HEK293T (cell line): Measurements from ENCODE around the gene GALNS.

ENCODE experiments used
- CTCF ChIA-PET: fragments of 350-600 bp; formaldehyde crosslinking; extraction: SDS; loops from one replicate; lab custom pipeline; 2021; ENCODE audit warnings: antibody characterized with exemption, inconsistent platforms; lab: Yijun Ruan, JAX
- POLR2A ChIA-PET: fragments of 350-600 bp; formaldehyde crosslinking; extraction: SDS; loops from one replicate; lab custom pipeline; 2020; ENCODE audit warnings: antibody characterized with exemption, inconsistent platforms; lab: Yijun Ruan, JAX
- DNase-seq: peaks from one replicate; pipeline ENCODE4 v3.0.0; 2012; ENCODE audit warnings: mixed read lengths; ENCODE audit errors: extremely low spot score
- ARNT ChIP-seq: fragments of 450-650 bp; IDR thresholded peaks from 2 replicates; pipeline ENCODE4 v1.6.1; 2017; ENCODE audit warnings: mild to moderate bottlenecking
- BHLHE40 ChIP-seq: fragments of 450-650 bp; IDR thresholded peaks from 2 replicates; pipeline ENCODE4 v1.6.1; 2016; ENCODE audit warnings: mild to moderate bottlenecking, moderate library complexity, borderline replicate concordance
- CTBP1 ChIP-seq: fragments of 450-650 bp; IDR thresholded peaks from 2 replicates; pipeline ENCODE4 v1.6.1; 2016; ENCODE audit warnings: borderline replicate concordance
- ELF4 ChIP-seq: fragments of 450-650 bp; IDR thresholded peaks from 2 replicates; pipeline ENCODE4 v1.6.1; 2017; ENCODE audit warnings: antibody characterized with exemption
- FOXA1 ChIP-seq: fragments of 450-650 bp; IDR thresholded peaks from 2 replicates; pipeline ENCODE4 v1.6.1; 2016; ENCODE audit warnings: mild to moderate bottlenecking
- FOXK2 ChIP-seq: fragments of 450-650 bp; IDR thresholded peaks from 2 replicates; pipeline ENCODE4 v1.6.1; 2016; ENCODE audit warnings: mild to moderate bottlenecking
- FOXM1 ChIP-seq: fragments of 450-650 bp; IDR thresholded peaks from 2 replicates; pipeline ENCODE4 v1.6.1; 2017; ENCODE audit warnings: mild to moderate bottlenecking, borderline replicate concordance
- HDGF ChIP-seq: fragments of 450-650 bp; IDR thresholded peaks from 2 replicates; pipeline ENCODE4 v1.6.1; 2017; ENCODE audit warnings: antibody characterized with exemption, borderline replicate concordance
- L3MBTL2 ChIP-seq: fragments of 450-650 bp; conservative IDR thresholded peaks from 2 replicates; pipeline ENCODE4 v1.6.1; 2016; ENCODE audit warnings: mild to moderate bottlenecking
- LEF1 ChIP-seq: fragments of 450-650 bp; IDR thresholded peaks from 2 replicates; pipeline ENCODE4 v1.6.1; 2017; ENCODE audit warnings: mild to moderate bottlenecking, borderline replicate concordance
- NFRKB ChIP-seq: fragments of 450-650 bp; IDR thresholded peaks from 2 replicates; pipeline ENCODE4 v1.6.1; 2016; ENCODE audit warnings: mild to moderate bottlenecking, moderate library complexity
- SP1 ChIP-seq: fragments of 450-650 bp; IDR thresholded peaks from 2 replicates; pipeline ENCODE4 v1.6.1; 2017
- SUZ12 ChIP-seq: fragments of 450-650 bp; IDR thresholded peaks from 2 replicates; pipeline ENCODE4 v1.6.1; 2016; ENCODE audit warnings: mild to moderate bottlenecking
- TARDBP ChIP-seq: fragments of 450-650 bp; IDR thresholded peaks from 2 replicates; pipeline ENCODE4 v1.6.1; 2016
- ZNF384 ChIP-seq: fragments of 450-650 bp; IDR thresholded peaks from 2 replicates; pipeline ENCODE4 v1.6.1; 2016
- TF ChIP-seq, protein P1 (sequence below): fragments of 450-650 bp; IDR thresholded peaks from 2 replicates; pipeline ENCODE4 v1.6.1; 2016

The GALNS gene

DNA sequence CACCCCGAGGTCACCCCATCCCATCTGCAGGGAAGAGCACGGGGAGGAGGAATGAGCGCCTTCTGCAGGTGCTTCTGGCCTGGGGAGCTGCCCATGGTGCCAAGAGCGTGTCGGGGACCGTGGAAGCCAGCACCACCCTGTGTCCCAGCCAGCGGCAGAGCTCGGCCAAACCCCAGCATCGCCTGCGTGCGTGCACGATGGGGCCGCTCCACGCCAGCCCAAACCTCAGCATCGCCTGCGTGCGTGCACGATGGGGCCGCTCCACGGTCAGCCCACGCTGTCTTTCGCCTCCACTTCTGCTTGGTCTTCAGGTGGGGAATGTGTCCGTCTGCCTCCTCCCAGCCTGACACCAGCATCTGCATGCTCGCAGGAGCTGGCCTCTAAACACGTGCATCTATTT, 13.9 kb downstream of the GALNS start:
- ChIA-PET CTCF (no interaction called here), POLR2A (no interaction called here)
- DNase-seq = no peak
- no peak for TF ChIP-seq FOXA1
- no peak for TF ChIP-seq FOXM1
- TF ChIP-seq ELF4 = no peak
- no peak for TF ChIP-seq LEF1
- no peak for TF ChIP-seq CTBP1
- TF ChIP-seq, protein P1, sequence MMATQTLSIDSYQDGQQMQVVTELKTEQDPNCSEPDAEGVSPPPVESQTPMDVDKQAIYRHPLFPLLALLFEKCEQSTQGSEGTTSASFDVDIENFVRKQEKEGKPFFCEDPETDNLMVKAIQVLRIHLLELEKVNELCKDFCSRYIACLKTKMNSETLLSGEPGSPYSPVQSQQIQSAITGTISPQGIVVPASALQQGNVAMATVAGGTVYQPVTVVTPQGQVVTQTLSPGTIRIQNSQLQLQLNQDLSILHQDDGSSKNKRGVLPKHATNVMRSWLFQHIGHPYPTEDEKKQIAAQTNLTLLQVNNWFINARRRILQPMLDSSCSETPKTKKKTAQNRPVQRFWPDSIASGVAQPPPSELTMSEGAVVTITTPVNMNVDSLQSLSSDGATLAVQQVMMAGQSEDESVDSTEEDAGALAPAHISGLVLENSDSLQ = no peak
- TF ChIP-seq HDGF = no peak
- no peak for TF ChIP-seq FOXK2
- TF ChIP-seq ARNT = no peak
- TF ChIP-seq L3MBTL2 = no peak
- no peak for TF ChIP-seq TARDBP
- TF ChIP-seq SP1 = no peak
- no peak for TF ChIP-seq ZNF384

DNA sequence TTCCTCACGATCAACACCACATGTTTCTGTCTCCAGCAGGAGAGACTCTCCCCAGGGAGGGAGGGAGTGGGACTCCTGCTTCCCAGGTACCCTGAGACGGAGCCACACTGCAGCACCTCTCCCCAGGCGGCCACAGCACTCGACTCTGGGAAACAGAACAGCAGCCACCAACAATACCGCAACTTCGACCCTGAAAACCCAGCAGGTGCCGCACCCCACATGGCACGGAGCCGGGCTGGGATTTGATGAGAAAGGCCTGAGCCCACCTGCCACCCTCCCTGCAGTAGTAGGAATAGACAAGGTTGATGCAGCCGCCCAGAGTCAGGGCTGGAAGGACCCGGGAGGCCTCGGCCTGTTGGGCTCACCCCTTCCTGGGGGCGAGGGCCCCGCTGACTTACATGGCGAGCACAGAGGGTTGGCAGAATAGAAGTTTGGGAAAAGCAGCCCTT, 14.4 kb downstream of the GALNS start:
- CTCF ChIA-PET = no interaction called here
- no peak for DNase-seq
- TF ChIP-seq TARDBP = no peak
- no peak for TF ChIP-seq SP1
- POLR2A ChIA-PET = no interaction called here

DNA sequence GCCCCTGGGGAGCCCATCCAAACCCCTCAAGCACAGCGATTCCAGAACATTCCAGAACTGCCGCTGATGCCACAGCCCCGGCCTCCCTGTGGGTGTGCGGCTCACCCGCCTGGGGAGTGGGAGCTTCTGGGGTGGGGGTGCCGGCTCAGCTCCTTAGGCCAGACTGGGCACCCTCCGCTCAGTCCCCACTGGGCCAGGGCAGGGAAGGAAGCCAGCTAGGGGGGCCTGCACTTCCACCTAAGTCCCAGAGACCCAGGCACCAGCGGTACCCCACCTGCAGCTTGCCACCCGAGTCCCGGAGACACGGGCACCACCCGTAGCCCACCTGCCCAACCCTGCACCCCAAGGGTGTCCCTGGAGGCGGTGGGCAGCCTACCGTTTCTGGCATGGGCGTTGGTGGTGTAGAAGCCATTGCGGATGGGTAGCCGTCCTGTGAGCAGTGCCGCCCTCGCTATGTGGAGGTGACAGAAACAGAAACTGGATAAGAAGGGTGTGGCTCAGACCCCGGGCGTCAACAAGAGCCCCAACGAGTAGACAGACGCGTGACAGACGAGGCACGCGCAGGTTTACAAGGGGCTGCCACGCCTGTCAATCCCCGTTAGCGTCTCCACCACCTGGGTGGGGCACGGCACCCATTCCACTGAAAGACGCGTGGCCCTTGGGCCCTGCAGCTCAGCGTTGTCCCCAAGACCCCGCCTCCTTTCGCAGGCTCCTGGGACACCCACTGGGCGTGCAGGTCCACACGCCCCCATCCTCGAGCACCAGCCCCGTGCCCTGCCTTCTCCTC, 15.0 kb downstream of the GALNS start:
- TF ChIP-seq ZNF384 (no peak), TARDBP (no peak), SUZ12 (no peak), ELF4 (no peak), L3MBTL2 (no peak), NFRKB (no peak), ARNT (no peak), CTBP1 (no peak), FOXM1 (no peak), HDGF (no peak), SP1 (no peak), FOXK2 (no peak), BHLHE40 (no peak), LEF1 (no peak), FOXA1 (no peak)
- TF ChIP-seq, protein P1 = no peak
- DNase-seq = no peak
- ChIA-PET CTCF (no interaction called here), POLR2A (no interaction called here)

DNA sequence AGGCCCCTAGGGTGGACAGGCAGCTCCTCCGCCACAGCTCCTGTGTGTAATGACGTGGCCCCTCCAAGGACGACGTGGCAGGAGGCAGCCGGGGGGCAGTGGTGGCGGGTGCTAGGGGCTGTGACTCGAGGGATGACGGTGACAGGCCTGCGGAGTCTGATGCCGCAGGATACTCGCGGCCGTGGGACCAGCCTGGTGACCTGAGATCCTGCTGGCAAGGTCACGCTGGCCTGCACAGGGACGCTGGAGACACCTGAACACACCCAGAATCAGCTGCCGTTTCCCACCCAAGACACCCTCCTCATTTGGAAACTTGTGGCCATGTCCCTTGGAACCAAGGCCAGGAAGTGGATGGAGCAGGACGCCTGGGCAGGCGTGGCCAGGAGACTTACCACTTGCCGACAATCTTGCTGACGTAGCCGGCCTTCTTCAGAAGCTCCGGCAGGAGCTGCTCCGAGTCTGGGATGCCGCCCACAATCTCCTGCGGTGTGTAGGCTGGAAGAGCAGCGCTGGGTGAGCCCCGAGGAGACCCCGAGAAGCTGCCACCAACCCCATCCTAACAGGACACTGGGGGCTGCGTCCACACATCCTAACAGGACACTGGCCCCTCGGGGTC, 16.0 kb downstream of the GALNS start:
- ChIA-PET CTCF (no interaction called here), POLR2A (interaction anchor here (1.0 kb wide), 1 partner anchor 17 kb away, joined by 3 read pairs; no protein-coding TSS in a partner anchor)
- no peak for DNase-seq
- TF ChIP-seq ARNT (no peak), SP1 (no peak), FOXA1 (no peak), ELF4 (no peak), NFRKB (no peak), HDGF (no peak), SUZ12 (no peak), LEF1 (no peak), FOXM1 (no peak), TARDBP (no peak), L3MBTL2 (no peak), ZNF384 (no peak), FOXK2 (no peak), CTBP1 (no peak), BHLHE40 (no peak)
- TF ChIP-seq, protein P1 = no peak

DNA sequence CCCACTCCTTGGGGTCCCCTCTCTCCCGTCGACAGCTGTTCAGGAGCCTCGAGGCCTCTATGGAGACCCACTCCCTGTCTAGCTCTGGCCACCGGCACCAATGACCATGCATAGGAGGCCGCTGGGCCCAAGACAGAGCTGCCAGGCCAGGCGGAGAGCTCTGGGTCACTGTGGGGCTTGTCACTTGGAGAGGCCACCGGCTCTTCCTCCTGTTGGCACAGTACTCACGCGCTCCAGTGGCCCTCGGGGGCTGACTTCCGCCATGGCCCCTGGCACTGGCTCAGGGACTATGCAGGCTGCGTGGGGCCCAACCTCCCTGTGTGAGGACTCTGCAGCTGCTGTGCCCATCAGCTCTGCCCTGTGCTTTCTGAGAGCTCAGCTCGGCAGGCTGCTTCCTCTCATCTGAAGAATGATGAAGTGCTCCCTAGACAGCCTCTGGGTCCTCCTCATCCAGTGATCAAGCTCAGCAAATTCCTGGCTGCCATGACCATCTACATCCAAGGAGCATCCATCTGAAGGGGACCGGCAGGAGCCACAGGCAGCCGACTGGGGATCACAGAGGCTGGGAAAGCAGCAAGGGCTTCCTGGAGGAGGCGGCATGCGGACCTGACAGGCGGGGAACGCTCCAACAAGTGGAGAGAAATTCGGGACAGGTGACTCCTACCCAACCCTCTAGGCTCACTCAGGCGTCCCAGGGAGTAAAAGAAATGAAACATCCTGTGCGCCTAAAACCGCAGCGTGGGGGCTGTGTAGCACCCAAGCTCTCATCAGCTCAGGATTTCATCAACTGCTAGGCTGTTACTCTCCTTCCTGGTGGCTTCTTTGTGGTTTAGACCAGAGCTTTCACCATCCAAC, 16.8 kb downstream of the GALNS start:
- ChIA-PET POLR2A (interaction anchor here (1.0 kb wide), 1 partner anchor 18 kb away, joined by 3 read pairs; no protein-coding TSS in a partner anchor), CTCF (no interaction called here)
- TF ChIP-seq LEF1 = no peak
- TF ChIP-seq FOXK2 = no peak
- no peak for TF ChIP-seq TARDBP
- no peak for TF ChIP-seq NFRKB
- no peak for TF ChIP-seq ZNF384
- no peak for TF ChIP-seq ELF4
- TF ChIP-seq CTBP1 = no peak
- TF ChIP-seq, protein P1 = no peak
- no peak for TF ChIP-seq FOXA1
- no peak for TF ChIP-seq ARNT
- no peak for TF ChIP-seq HDGF
- TF ChIP-seq L3MBTL2 = no peak
- TF ChIP-seq SUZ12 = no peak
- TF ChIP-seq FOXM1 = no peak
- no peak for DNase-seq
